GM10847 (cell line): ENCODE results near the gene GABBR2.

Experiments
- POLR2A ChIP-seq: IDR thresholded peaks from 2 replicates; pipeline ENCODE4 v1.6.1; 2011; ENCODE audit not compliant: insufficient read length; ENCODE audit errors: extremely low read depth

GABBR2 gene

GRCh38 chr9:98576354-98576753 lies 132.4 kb downstream of the GABBR2 start:
- no peak for TF ChIP-seq POLR2A

- no peak for TF ChIP-seq POLR2A
These were observed 133.1 kb downstream of the GABBR2 start for GRCh38 chr9:98575379-98576346.

GRCh38 chr9:98573749-98574278 lies 134.9 kb downstream of the GABBR2 start:
- TF ChIP-seq POLR2A: no peak

- no peak for TF ChIP-seq POLR2A
These were observed 135.9 kb downstream of the GABBR2 start for GRCh38 chr9:98572796-98573195.

GRCh38 chr9:98572054-98572627 lies 136.6 kb downstream of the GABBR2 start:
- no peak for TF ChIP-seq POLR2A

GRCh38 chr9:98571643-98572042 lies 137.1 kb downstream of the GABBR2 start:
- no peak for TF ChIP-seq POLR2A

GRCh38 chr9:98570663-98571440 lies 137.9 kb downstream of the GABBR2 start:
- no peak for TF ChIP-seq POLR2A

GRCh38 chr9:98570055-98570454 lies 138.7 kb downstream of the GABBR2 start:
- no peak for TF ChIP-seq POLR2A

- no peak for TF ChIP-seq POLR2A
These were observed 139.2 kb downstream of the GABBR2 start for GRCh38 chr9:98569491-98569890.

GRCh38 chr9:98568909-98569469 lies 139.7 kb downstream of the GABBR2 start:
- TF ChIP-seq POLR2A: no peak

GRCh38 chr9:98568234-98568908 lies 140.4 kb downstream of the GABBR2 start:
- TF ChIP-seq POLR2A: no peak

- no peak for TF ChIP-seq POLR2A
These were observed 141.0 kb downstream of the GABBR2 start for GRCh38 chr9:98567540-98568233.

GRCh38 chr9:98565152-98566135 lies 143.3 kb downstream of the GABBR2 start:
- TF ChIP-seq POLR2A: no peak
